GM21526 (cell line): ENCODE data around the gene GALNT12.

Experiments
- ATAC-seq: cut with Tn5 transposase; IDR thresholded peaks from one replicate; pipeline ENCODE4 v1.9.1; 2021; ENCODE audit warnings: moderate library complexity; ENCODE audit not compliant: unreplicated experiment, low FRiP score

The GALNT12 gene

GRCh38 chr9:98877311-98877710 is 69.8 kb downstream of the GALNT12 start:
- no peak for ATAC-seq

- ATAC-seq, result no peak
Measured at GRCh38 chr9:98879094-98879962, 71.9 kb downstream of the GALNT12 start.

GRCh38 chr9:98879963-98880310 is 72.5 kb downstream of the GALNT12 start:
- no peak for ATAC-seq

- ATAC-seq, result no peak
Measured at GRCh38 chr9:98880311-98881015, 73.0 kb downstream of the GALNT12 start.

GRCh38 chr9:98881356-98881755 is 73.9 kb downstream of the GALNT12 start:
- no peak for ATAC-seq

GRCh38 chr9:98881836-98882568 is 74.5 kb downstream of the GALNT12 start:
- ATAC-seq, result no peak

GRCh38 chr9:98882569-98882923 is 75.1 kb downstream of the GALNT12 start:
- no peak for ATAC-seq

- ATAC-seq, result no peak
Measured at GRCh38 chr9:98883276-98883675, 75.8 kb downstream of the GALNT12 start.

- no peak for ATAC-seq
Measured at GRCh38 chr9:98884849-98885248, 77.4 kb downstream of the GALNT12 start.

- ATAC-seq, result no peak
Measured at GRCh38 chr9:98885575-98886295, 78.3 kb downstream of the GALNT12 start.

GRCh38 chr9:98886691-98887229 is 79.3 kb downstream of the GALNT12 start:
- no peak for ATAC-seq

- no peak for ATAC-seq
Measured at GRCh38 chr9:98887918-98888510, 80.5 kb downstream of the GALNT12 start.

- ATAC-seq, result no peak
Measured at GRCh38 chr9:98888801-98889421, 81.4 kb downstream of the GALNT12 start.

GRCh38 chr9:98890256-98890655 is 82.8 kb downstream of the GALNT12 start:
- no peak for ATAC-seq

GRCh38 chr9:98892288-98892687 is 84.8 kb downstream of the GALNT12 start:
- ATAC-seq, result no peak

GRCh38 chr9:98892690-98893089 is 85.2 kb downstream of the GALNT12 start:
- no peak for ATAC-seq

- ATAC-seq, result no peak
Measured at GRCh38 chr9:98894171-98894570, 86.7 kb downstream of the GALNT12 start.

GRCh38 chr9:98894761-98895160 is 87.3 kb downstream of the GALNT12 start:
- no peak for ATAC-seq

- no peak for ATAC-seq
Measured at GRCh38 chr9:98896632-98897031, 89.2 kb downstream of the GALNT12 start.

- no peak for ATAC-seq
Measured at GRCh38 chr9:98897745-98898144, 90.3 kb downstream of the GALNT12 start.
